Panc1 (cell line): ENCODE results near the gene AP3S1. TPM values are rescaled to one million over a fixed set of nuclear protein-coding genes. Genes with fewer than 3 reads are reported as not detected.

ENCODE experiments used
- ATAC-seq: fragments of 200-7000 bp; cut with Tn5 transposase; 2 replicates; pipeline ENCODE4 v1.9.1; 2020; ENCODE audit warnings: mild to moderate bottlenecking, moderate library complexity
- BruUV-seq: library from RNA; stranded (reverse); fragments of 400-500 nt; replicated peaks from 2 replicates; lab custom pipeline; 2021; lab: Mats Ljungman, UMichigan
- CTCF ChIA-PET: fragments of 300-600 bp; sonication (Branson Sonifier 250); formaldehyde crosslinking; loops from one replicate; lab custom pipeline; 2022; ENCODE audit warnings: antibody characterized with exemption; lab: Charles Lee
- POLR2A ChIA-PET: fragments of 300-600 bp; sonication (Branson Sonifier 250); formaldehyde crosslinking; loops from one replicate; lab custom pipeline; 2022; ENCODE audit warnings: antibody characterized with exemption; lab: Charles Lee
- DNase-seq: peaks from one replicate; pipeline ENCODE4 v3.0.0-alpha.2; 2010; ENCODE audit warnings: low read depth, low spot score
- H3K27ac ChIP-seq: 2 replicates; pipeline ENCODE4 v1.5.1; 2011; ENCODE audit warnings: mild to moderate bottlenecking, low read length, inconsistent platforms
- H3K27me3 ChIP-seq: fragments of 200-500 bp; sonication (Bioruptor generic); 2 replicates; pipeline ENCODE4 v1.6.0; 2014; ENCODE audit warnings: low read length, inconsistent platforms; ENCODE audit not compliant: control insufficient read depth, insufficient read depth
- H3K36me3 ChIP-seq: fragments of 200-500 bp; sonication (Bioruptor generic); 2 replicates; pipeline ENCODE4 v1.5.1; 2014; ENCODE audit warnings: inconsistent platforms, mild to moderate bottlenecking, low read length, moderate library complexity; ENCODE audit not compliant: control insufficient read depth, insufficient read depth
- H3K4me1 ChIP-seq: 2 replicates; pipeline ENCODE4 v1.5.1; 2011; ENCODE audit warnings: inconsistent platforms, mild to moderate bottlenecking, low read length, moderate library complexity; ENCODE audit not compliant: control insufficient read depth, insufficient read depth
- H3K4me3 ChIP-seq, 2 experiments: 2 replicates each; pipeline ENCODE4 v1.5.1; 2011 to 2012; ENCODE audit warnings: low read depth in 2 of 2, low read length in 2 of 2, mild to moderate bottlenecking in 2 of 2, inconsistent platforms in 1 of 2, moderate library complexity in 1 of 2
- H3K9me3 ChIP-seq: fragments of 200-500 bp; sonication (Bioruptor generic); 2 replicates; pipeline ENCODE4 v1.5.1; 2014; ENCODE audit warnings: low read depth, mild to moderate bottlenecking, inconsistent platforms, low read length, moderate library complexity; ENCODE audit not compliant: control insufficient read depth, insufficient read depth
- POLR2AphosphoS5 ChIP-seq: IDR thresholded peaks from 2 replicates; pipeline ENCODE4 v1.6.1; 2012; ENCODE audit warnings: mild to moderate bottlenecking, low read depth, low read length, moderate library complexity
- SIN3A ChIP-seq: IDR thresholded peaks from 2 replicates; pipeline ENCODE4 v1.6.1; 2012; ENCODE audit warnings: low read depth, mild to moderate bottlenecking, low read length, moderate library complexity, borderline replicate concordance; ENCODE audit not compliant: insufficient read depth
- TCF7L2 ChIP-seq: IDR thresholded peaks from 2 replicates; pipeline ENCODE4 v1.6.1; 2011; ENCODE audit warnings: mild to moderate bottlenecking, low read depth, low read length, inconsistent platforms
- in situ Hi-C: cut with HindIII; loops from 2 replicates; pipeline ENCODE4 v1.10.0; 2016; ENCODE audit warnings: low sequenced_read_pairs, low pct_unique_long_range_greater_than_20kb
- intact Hi-C: fragments of 100-400 bp; cut with micrococcal nuclease; formaldehyde crosslinking; loops from one replicate; pipeline ENCODE4 v1.10.0; 2022; ENCODE audit not compliant: unreplicated experiment
- total RNA-seq: library from RNA; stranded (reverse); gene quantifications from one replicate; pipeline ENCODE4 v1.2.1, GENCODE V29; 2021; ENCODE audit not compliant: unreplicated experiment
- TF ChIP-seq, protein P1 (sequence below), 2 experiments: IDR thresholded peaks; 2 replicates each; pipeline ENCODE4 v1.6.1; 2011 to 2012; ENCODE audit warnings: low read depth in 2 of 2, control low read depth in 1 of 2, low read length in 1 of 2, mild to moderate bottlenecking in 1 of 2, moderate library complexity in 1 of 2; ENCODE audit not compliant: insufficient read depth in 1 of 2
- TF ChIP-seq, protein P2 (sequence below): fragments of 450-650 bp; IDR thresholded peaks from 2 replicates; pipeline ENCODE4 v1.5.1; 2017; ENCODE audit warnings: mild to moderate bottlenecking

The AP3S1 gene
- total RNA-seq, 1 experiment from 2014 or later: 88.8 TPM

DNA sequence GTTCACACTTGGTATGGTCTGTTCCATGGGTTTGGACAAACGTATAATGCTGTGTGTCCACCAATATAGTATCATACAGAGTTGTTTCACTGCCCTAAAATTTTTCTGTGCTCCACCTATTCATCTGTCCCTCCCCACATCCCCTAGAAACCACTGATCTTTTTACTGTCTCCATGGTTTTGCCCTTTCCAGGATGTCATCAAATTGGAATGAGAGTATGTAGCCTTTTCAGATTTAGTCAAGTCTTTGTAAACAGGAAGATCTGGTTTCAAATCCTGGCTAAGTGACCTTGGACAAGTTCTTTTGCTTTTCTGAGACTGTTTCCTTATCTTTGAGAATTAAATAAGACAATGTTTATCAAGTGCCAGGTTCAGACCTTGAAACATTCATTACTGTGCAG is 107.4 kb downstream of the AP3S1 start:
- H3K4me1 ChIP-seq: no peaks in the 10 kb centered on the region
- ChIA-PET POLR2A (no interaction called here), CTCF (no interaction called here)
- H3K27me3 ChIP-seq: no peaks in the 10 kb centered on the region
- no peaks in the 10 kb centered on the region for H3K9me3 ChIP-seq
- H3K36me3 ChIP-seq: no peaks in the 10 kb centered on the region
- no peak for TF ChIP-seq POLR2AphosphoS5
- TF ChIP-seq, protein P1, sequence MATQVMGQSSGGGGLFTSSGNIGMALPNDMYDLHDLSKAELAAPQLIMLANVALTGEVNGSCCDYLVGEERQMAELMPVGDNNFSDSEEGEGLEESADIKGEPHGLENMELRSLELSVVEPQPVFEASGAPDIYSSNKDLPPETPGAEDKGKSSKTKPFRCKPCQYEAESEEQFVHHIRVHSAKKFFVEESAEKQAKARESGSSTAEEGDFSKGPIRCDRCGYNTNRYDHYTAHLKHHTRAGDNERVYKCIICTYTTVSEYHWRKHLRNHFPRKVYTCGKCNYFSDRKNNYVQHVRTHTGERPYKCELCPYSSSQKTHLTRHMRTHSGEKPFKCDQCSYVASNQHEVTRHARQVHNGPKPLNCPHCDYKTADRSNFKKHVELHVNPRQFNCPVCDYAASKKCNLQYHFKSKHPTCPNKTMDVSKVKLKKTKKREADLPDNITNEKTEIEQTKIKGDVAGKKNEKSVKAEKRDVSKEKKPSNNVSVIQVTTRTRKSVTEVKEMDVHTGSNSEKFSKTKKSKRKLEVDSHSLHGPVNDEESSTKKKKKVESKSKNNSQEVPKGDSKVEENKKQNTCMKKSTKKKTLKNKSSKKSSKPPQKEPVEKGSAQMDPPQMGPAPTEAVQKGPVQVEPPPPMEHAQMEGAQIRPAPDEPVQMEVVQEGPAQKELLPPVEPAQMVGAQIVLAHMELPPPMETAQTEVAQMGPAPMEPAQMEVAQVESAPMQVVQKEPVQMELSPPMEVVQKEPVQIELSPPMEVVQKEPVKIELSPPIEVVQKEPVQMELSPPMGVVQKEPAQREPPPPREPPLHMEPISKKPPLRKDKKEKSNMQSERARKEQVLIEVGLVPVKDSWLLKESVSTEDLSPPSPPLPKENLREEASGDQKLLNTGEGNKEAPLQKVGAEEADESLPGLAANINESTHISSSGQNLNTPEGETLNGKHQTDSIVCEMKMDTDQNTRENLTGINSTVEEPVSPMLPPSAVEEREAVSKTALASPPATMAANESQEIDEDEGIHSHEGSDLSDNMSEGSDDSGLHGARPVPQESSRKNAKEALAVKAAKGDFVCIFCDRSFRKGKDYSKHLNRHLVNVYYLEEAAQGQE (IDR thresholded peaks at IDR 0.05; ENCODE audit: insufficient read depth in 1 of 2, low read depth in 2 of 2, low read length in 1 of 2): no peak
- no peak for TF ChIP-seq TCF7L2
- TF ChIP-seq SIN3A: no peak
- TF ChIP-seq, protein P2, sequence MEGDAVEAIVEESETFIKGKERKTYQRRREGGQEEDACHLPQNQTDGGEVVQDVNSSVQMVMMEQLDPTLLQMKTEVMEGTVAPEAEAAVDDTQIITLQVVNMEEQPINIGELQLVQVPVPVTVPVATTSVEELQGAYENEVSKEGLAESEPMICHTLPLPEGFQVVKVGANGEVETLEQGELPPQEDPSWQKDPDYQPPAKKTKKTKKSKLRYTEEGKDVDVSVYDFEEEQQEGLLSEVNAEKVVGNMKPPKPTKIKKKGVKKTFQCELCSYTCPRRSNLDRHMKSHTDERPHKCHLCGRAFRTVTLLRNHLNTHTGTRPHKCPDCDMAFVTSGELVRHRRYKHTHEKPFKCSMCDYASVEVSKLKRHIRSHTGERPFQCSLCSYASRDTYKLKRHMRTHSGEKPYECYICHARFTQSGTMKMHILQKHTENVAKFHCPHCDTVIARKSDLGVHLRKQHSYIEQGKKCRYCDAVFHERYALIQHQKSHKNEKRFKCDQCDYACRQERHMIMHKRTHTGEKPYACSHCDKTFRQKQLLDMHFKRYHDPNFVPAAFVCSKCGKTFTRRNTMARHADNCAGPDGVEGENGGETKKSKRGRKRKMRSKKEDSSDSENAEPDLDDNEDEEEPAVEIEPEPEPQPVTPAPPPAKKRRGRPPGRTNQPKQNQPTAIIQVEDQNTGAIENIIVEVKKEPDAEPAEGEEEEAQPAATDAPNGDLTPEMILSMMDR: no peak
- H3K4me3 ChIP-seq: no peak overlapping the region
- intact Hi-C loops: no loop called here
- no TSS peak for BruUV-seq
- in situ Hi-C loops: no loop called here
- no peak for DNase-seq
- ATAC-seq: no peak
- H3K27ac ChIP-seq: no peak overlapping the region

DNA sequence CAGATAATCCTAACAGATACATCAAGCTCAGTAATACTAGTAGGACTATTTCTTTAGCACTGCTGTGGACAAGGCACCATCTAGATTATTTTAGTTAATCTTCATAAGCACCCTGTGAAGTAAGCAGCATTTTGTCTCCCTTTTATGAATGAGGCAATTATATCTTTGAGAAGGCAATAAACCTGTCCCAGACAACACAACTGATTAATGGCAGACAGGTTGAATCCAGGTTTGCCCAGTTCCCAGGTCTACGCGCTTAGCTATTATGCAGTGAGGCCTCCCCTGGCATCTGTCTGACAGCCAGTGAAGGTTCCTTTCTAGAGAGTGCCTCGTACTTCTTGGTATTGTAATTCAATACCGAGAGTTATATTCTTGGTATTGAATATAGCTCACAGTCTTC is 110.9 kb downstream of the AP3S1 start:
- no peaks in the 10 kb centered on the region for H3K27me3 ChIP-seq
- H3K4me3 ChIP-seq: no peak overlapping the region
- ChIA-PET POLR2A (no interaction called here), CTCF (no interaction called here)
- H3K4me1 ChIP-seq: no peaks in the 10 kb centered on the region
- intact Hi-C loops: no loop called here
- in situ Hi-C loops: no loop called here
- H3K27ac ChIP-seq: no peak overlapping the region
- no peaks in the 10 kb centered on the region for H3K36me3 ChIP-seq
- no TSS peak for BruUV-seq
- H3K9me3 ChIP-seq: no peaks in the 10 kb centered on the region
- ATAC-seq: no peak
- TF ChIP-seq TCF7L2 (no peak), POLR2AphosphoS5 (no peak), SIN3A (no peak)
- TF ChIP-seq, protein P1 (IDR thresholded peaks at IDR 0.05; ENCODE audit: insufficient read depth in 1 of 2, low read depth in 2 of 2, low read length in 1 of 2): no peak
- TF ChIP-seq, protein P2: no peak
- no peak for DNase-seq
